ENCODE data around the gene PTPRG.

GRCh38 chr3:61877359-61878138 is 316.2 kb downstream of the PTPRG start:
- no peak for TF ChIP-seq POLR2A (IDR thresholded peaks at IDR 0.05)
- TF ChIP-seq, protein P1, sequence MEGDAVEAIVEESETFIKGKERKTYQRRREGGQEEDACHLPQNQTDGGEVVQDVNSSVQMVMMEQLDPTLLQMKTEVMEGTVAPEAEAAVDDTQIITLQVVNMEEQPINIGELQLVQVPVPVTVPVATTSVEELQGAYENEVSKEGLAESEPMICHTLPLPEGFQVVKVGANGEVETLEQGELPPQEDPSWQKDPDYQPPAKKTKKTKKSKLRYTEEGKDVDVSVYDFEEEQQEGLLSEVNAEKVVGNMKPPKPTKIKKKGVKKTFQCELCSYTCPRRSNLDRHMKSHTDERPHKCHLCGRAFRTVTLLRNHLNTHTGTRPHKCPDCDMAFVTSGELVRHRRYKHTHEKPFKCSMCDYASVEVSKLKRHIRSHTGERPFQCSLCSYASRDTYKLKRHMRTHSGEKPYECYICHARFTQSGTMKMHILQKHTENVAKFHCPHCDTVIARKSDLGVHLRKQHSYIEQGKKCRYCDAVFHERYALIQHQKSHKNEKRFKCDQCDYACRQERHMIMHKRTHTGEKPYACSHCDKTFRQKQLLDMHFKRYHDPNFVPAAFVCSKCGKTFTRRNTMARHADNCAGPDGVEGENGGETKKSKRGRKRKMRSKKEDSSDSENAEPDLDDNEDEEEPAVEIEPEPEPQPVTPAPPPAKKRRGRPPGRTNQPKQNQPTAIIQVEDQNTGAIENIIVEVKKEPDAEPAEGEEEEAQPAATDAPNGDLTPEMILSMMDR (IDR thresholded peaks at IDR 0.05) = no peak

Measured in adrenal gland (tissue), 5 donors.